ENCODE measurements around the gene ERFL. TPM values are rescaled to one million over a fixed set of nuclear protein-coding genes. Genes with fewer than 3 reads are reported as not detected.
A peak's percentile ranks its signal among the peaks of the same experiment; 100 is the strongest.

ERFL gene
- total and polyA plus RNA-seq, 2 of the 8 experiments (the other 6 are each of a cell fraction or from before 2014, with no cell fraction given), result 0.12 TPM; not detected in 1

DNA sequence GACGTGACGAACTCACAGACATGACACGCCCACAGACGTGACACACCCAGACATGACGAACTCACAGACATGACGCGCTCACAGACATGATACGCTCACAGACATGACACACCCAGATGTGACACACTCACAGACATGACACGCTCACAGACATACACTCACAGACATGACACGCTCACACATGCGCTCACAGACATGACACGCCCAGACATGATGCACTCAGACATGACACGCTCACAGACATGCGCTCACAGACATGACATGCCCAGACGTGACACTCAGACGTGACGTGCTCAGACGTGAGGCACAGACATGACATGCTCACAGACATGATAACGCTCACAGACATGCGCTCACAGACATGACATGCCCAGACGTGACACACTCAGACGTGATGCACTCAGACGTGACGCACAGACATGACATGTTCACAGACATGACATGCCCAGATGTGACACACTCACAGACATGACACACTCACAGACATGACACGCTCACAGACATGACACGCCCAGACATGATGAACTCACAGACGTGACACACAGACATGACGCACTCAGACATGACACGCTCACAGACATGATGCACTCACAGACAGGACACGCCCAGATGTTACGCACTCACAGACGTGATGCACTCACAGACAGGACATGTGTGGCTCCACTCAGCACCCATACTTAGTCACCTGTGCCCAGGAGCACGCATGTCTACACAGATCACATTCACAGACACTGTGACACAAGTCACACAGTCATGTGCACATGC lies 8.1 kb downstream of the ERFL start:
- Histone ChIP-seq H2BK20ac (ENCODE audit: low read length) (peak overlapping the region; percentile 32; the same call in 1 of the 2 replicates), H3K36me3 (ENCODE audit: control insufficient read depth in 2 of 4, insufficient read depth in 4 of 4, low read length in 3 of 4) (no peaks in the 10 kb centered on the region), H2AFZ (ENCODE audit: low read length) (no peak overlapping the region), H3K4me3 (ENCODE audit: extremely low read depth in 1 of 4, insufficient read depth in 2 of 4, low read depth in 3 of 4, low read length in 4 of 4) (no peak overlapping the region), H4K91ac (replicated peaks; ENCODE audit: insufficient read length, low read length) (peak overlapping the region; percentile 55), H3K79me2 (ENCODE audit: control insufficient read depth in 1 of 2, insufficient read depth in 2 of 2, low read length in 2 of 2) (no peaks in the 10 kb centered on the region), H3K27ac (ENCODE audit: low read depth, low read length) (no peak overlapping the region), H4K5ac (ENCODE audit: insufficient read length, low read depth, low read length) (no peak overlapping the region), H3K79me1 (ENCODE audit: low read depth, low read length) (no peaks in the 10 kb centered on the region; the same call in 1 of the 2 replicates), H3K4ac (replicated peaks; ENCODE audit: insufficient read length, low read depth, low read length) (peak overlapping the region; percentile 23), H2BK120ac (replicated peaks; ENCODE audit: low read depth, low read length) (no peak overlapping the region), H3K14ac (ENCODE audit: insufficient read length) (no peak overlapping the region), H3K4me2 (ENCODE audit: insufficient read depth in 1 of 2, low read depth in 2 of 2, low read length in 2 of 2) (peak overlapping the region in 1 of 2 experiments; percentile 23; a peak in 1 of 4 replicates), H2AK5ac (ENCODE audit: low read depth, low read length) (peak overlapping the region; percentile 61), H3K27me3 (replicated peaks in 1 of 4; ENCODE audit: control insufficient read depth in 3 of 4, extremely low read depth in 1 of 4, insufficient read depth in 3 of 4, low read length in 3 of 4) (peaks cover 63 to 99% (median 95%) of the 10 kb centered on the region in 4 experiments), H3K18ac (ENCODE audit: extremely low read depth, low read length) (no peak overlapping the region), H3K56ac (replicated peaks; ENCODE audit: insufficient read length, low read depth, low read length) (no peak overlapping the region), H3K4me1 (replicated peaks in 1 of 4; ENCODE audit: control insufficient read depth in 3 of 4, insufficient read depth in 4 of 4, low read length in 3 of 4) (peaks cover 0 to 16% (median 9%) of the 10 kb centered on the region in 4 experiments; a peak in 6 of 7 replicates), H3K23ac (ENCODE audit: insufficient read length) (no peak overlapping the region), H4K20me1 (replicated peaks in 1 of 2; ENCODE audit: control insufficient read depth in 1 of 2, insufficient read depth in 2 of 2, low read length in 2 of 2) (peaks cover 6 to 46% of the 10 kb centered on the region in 2 experiments), H2BK12ac (ENCODE audit: low read depth, low read length) (peak overlapping the region; percentile 55; the same call in 1 of the 2 replicates), H2BK15ac (ENCODE audit: low read length) (peak overlapping the region; percentile 72; the same call in 1 of the 2 replicates), H3K9me3 (ENCODE audit: insufficient read depth in 2 of 2, low read depth in 1 of 2, low read length in 1 of 2) (no peaks in the 10 kb centered on the region), H3K9ac (replicated peaks in 1 of 4; ENCODE audit: extremely low read depth in 1 of 4, low read depth in 3 of 4, low read length in 3 of 4) (no peak overlapping the region), H4K8ac (ENCODE audit: extremely low read depth, insufficient read depth, low read length) (no peak overlapping the region), H3K23me2 (ENCODE audit: low read depth, low read length) (peaks cover 15% of the 10 kb centered on the region), H2BK5ac (ENCODE audit: low read depth, low read length) (peak overlapping the region; percentile 53; the same call in 1 of the 2 replicates)
- POLR2A ChIA-PET (ENCODE audit: partially characterized antibody), result interaction anchor here (0.6 to 3.8 kb wide), 7 partner anchors 9 to 1684 kb away, joined by 3 to 20 read pairs (median 3); no protein-coding TSS in a partner anchor
- TF ChIP-seq RFX5 (IDR thresholded peaks at IDR 0.05; ENCODE audit: borderline replicate concordance, low read depth, low read length) (no peak), EGR1 (IDR thresholded peaks at IDR 0.05; ENCODE audit: borderline replicate concordance, low read depth, low read length) (no peak)
- TF ChIP-seq, protein P1, sequence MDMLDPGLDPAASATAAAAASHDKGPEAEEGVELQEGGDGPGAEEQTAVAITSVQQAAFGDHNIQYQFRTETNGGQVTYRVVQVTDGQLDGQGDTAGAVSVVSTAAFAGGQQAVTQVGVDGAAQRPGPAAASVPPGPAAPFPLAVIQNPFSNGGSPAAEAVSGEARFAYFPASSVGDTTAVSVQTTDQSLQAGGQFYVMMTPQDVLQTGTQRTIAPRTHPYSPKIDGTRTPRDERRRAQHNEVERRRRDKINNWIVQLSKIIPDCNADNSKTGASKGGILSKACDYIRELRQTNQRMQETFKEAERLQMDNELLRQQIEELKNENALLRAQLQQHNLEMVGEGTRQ (IDR thresholded peaks at IDR 0.05; ENCODE audit: low read length), result no peak
- TF ChIP-seq, protein P2, sequence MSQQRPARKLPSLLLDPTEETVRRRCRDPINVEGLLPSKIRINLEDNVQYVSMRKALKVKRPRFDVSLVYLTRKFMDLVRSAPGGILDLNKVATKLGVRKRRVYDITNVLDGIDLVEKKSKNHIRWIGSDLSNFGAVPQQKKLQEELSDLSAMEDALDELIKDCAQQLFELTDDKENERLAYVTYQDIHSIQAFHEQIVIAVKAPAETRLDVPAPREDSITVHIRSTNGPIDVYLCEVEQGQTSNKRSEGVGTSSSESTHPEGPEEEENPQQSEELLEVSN (IDR thresholded peaks at IDR 0.05), result no peak
- 84% methylated on average over 33 of the region's 33 CpGs; no CpG with 5 or more reads in 1 of the 2 experiments for WGBS, 2 experiments (ENCODE audit: extremely low coverage in 1 of 2, insufficient coverage in 1 of 2, insufficient read length in 1 of 2, insufficient replicate concordance in 2 of 2, low coverage in 1 of 2, low lambda C conversion rate in 2 of 2, missing lambda C conversion rate in 1 of 2)
- CTCF ChIA-PET (ENCODE audit: partially characterized antibody), result interaction anchor here (1.2 to 2.1 kb wide), 6 partner anchors 9 to 47 kb away, joined by 3 to 11 read pairs (median 4); no protein-coding TSS in a partner anchor
- FAIRE-seq, result no peak
- no peak for DNase-seq (ENCODE audit: low read depth in 1 of 2, low spot score in 2 of 2)

Data from H1 (cell line).